GOT3 (cell line): ENCODE results near the gene LNPEP.
A peak's percentile ranks its signal among the peaks of the same experiment; 100 is the strongest.
"Not testable (repeated sequence)": the region's sequence is repeated elsewhere in the genome, so short reads cannot be mapped to it uniquely, and the experiment has no call there.

Experiments used
- DNase-seq: peaks from one replicate; lab custom pipeline; 2025; ENCODE audit warnings: mixed read lengths; lab: John Stamatoyannopoulos, UW

LNPEP gene

GRCh38 chr5:96930058-96930457 lies 5.8 kb upstream of the LNPEP start:
- DNase-seq: no peak

- DNase-seq: no peak
Measured at GRCh38 chr5:96930589-96930988, 5.3 kb upstream of the LNPEP start.

GRCh38 chr5:96931037-96931436 lies 4.8 kb upstream of the LNPEP start:
- not testable (repeated sequence) for DNase-seq

GRCh38 chr5:96931605-96932004 lies 4.3 kb upstream of the LNPEP start:
- no peak for DNase-seq

- DNase-seq: no peak
Measured at GRCh38 chr5:96932026-96932425, 3.9 kb upstream of the LNPEP start.

GRCh38 chr5:96933764-96934707 lies 1.8 kb upstream of the LNPEP start:
- no peak for DNase-seq

GRCh38 chr5:96934708-96935558 lies 947 bp upstream of the LNPEP start:
- peak; percentile 92 for DNase-seq

- no peak for DNase-seq
Measured at GRCh38 chr5:96936431-96937320, 796 bp downstream of the LNPEP start.

GRCh38 chr5:96940586-96940985 lies 4.7 kb downstream of the LNPEP start:
- no peak for DNase-seq

GRCh38 chr5:96941140-96941539 lies 5.3 kb downstream of the LNPEP start:
- DNase-seq: no peak

GRCh38 chr5:96942078-96942477 lies 6.2 kb downstream of the LNPEP start:
- no peak for DNase-seq

- no peak for DNase-seq
Measured at GRCh38 chr5:96942911-96943310, 7.0 kb downstream of the LNPEP start.

GRCh38 chr5:96943799-96944198 lies 7.9 kb downstream of the LNPEP start:
- no peak for DNase-seq

- no peak for DNase-seq
Measured at GRCh38 chr5:96945144-96945897, 9.4 kb downstream of the LNPEP start.

GRCh38 chr5:96946381-96946780 lies 10.5 kb downstream of the LNPEP start:
- no peak for DNase-seq

- no peak for DNase-seq
Measured at GRCh38 chr5:96952118-96952750, 16.4 kb downstream of the LNPEP start.

- no peak for DNase-seq
Measured at GRCh38 chr5:96952974-96953730, 17.3 kb downstream of the LNPEP start.

GRCh38 chr5:96957254-96958049 lies 21.6 kb downstream of the LNPEP start:
- no peak for DNase-seq

GRCh38 chr5:96958977-96959376 lies 23.1 kb downstream of the LNPEP start:
- no peak for DNase-seq
